Left lung (tissue), 10 donors: ENCODE measurements around the gene DNAH10. TPM values are rescaled to one million over a fixed set of nuclear protein-coding genes. Genes with fewer than 3 reads are reported as not detected.
"Not testable (repeated sequence)": the region's sequence is repeated elsewhere in the genome, so short reads cannot be mapped to it uniquely, and the experiment has no call there.

ENCODE experiments used
- ATAC-seq: fragments of 200-7000 bp; cut with Tn5 transposase; one replicate; pipeline ENCODE4 v1.9.1; 2020; ENCODE audit warnings: moderate library complexity
- DNase-seq, 4 donors: peaks; one replicate each; pipeline ENCODE4 v3.0.0-alpha.2; 2013 to 2020
- H3K27ac ChIP-seq, 2 donors: fragments of 200-600 bp; sonication (generic) in 1 of 2; one replicate each; pipeline versions ENCODE4 v1.5.0 to v1.8.0; 2020 to 2021
- H3K27me3 ChIP-seq, 2 donors: fragments of 200-600 bp; sonication (generic) in 1 of 2; one replicate each; pipeline versions ENCODE4 v1.5.0 to v1.8.0; 2020 to 2021
- H3K36me3 ChIP-seq, 2 donors: fragments of 200-600 bp; sonication (generic) in 1 of 2; one replicate each; pipeline versions ENCODE4 v1.5.0 to v1.8.0; 2020 to 2021
- H3K4me1 ChIP-seq, 2 donors: fragments of 200-600 bp; one replicate each; pipeline ENCODE4 v1.8.0; 2021
- H3K4me3 ChIP-seq, 2 donors: fragments of 200-600 bp; sonication (generic) in 1 of 2; one replicate each; pipeline versions ENCODE4 v1.5.0 to v1.8.0; 2020 to 2021; ENCODE audit warnings: mild to moderate bottlenecking in 1 of 2
- H3K9me3 ChIP-seq, 2 donors: fragments of 200-600 bp; sonication (generic) in 1 of 2; one replicate each; pipeline versions ENCODE4 v1.5.0 to v1.8.0; 2020 to 2021
- CTCF ChIP-seq, 2 donors: fragments of 200-600 bp; sonication (generic) in 1 of 2; IDR thresholded peaks; one replicate each; pipeline versions ENCODE4 v1.5.0 to v1.8.0; 2021; ENCODE audit warnings: antibody characterized with exemption in 2 of 2
- intact Hi-C, 2 donors: fragments of 100-400 bp; cut with DNase I; formaldehyde crosslinking; loops; one replicate each; pipeline versions ENCODE4 v1.11.2 to v1.14.2; 2022
- polyA plus RNA-seq, 6 donors: library from polyadenylated mRNA; unstranded; fragments of 120-200 nt; gene quantifications; one replicate each; pipeline ENCODE4 v1.2.1, GENCODE V29; 2013; ENCODE audit not compliant: insufficient read length in 6 of 6
- total RNA-seq, 2 donors: library from RNA; stranded (reverse); fragmentation: NEBNext Ultra II Directional; extraction: Animal tissue kit (Norgen Biotek cat#: 25700); gene quantifications; one replicate each; pipeline ENCODE4 v1.2.1, GENCODE V29; 2021
- donor health status: DM: no; HTN: yes; CAD: no.
- donor health status: DM: no; HTN: no; CAD: no.

Gene DNAH10
- total and polyA plus RNA-seq, 8 donors: 0.79 to 10.4 (median 6.5) TPM

- H3K27me3 ChIP-seq: no peaks in the 10 kb centered on the region
- H3K4me3 ChIP-seq: no peak overlapping the region
- no peak for DNase-seq
- TF ChIP-seq CTCF (IDR thresholded peaks at IDR 0.05): no peak
- intact Hi-C loops: no loop called here
- no peaks in the 10 kb centered on the region for H3K9me3 ChIP-seq
- H3K27ac ChIP-seq: no peak overlapping the region
- no peak for ATAC-seq
- H3K36me3 ChIP-seq: no peaks in the 10 kb centered on the region
- H3K4me1 ChIP-seq: no peaks in the 10 kb centered on the region
These were observed 147.0 kb downstream of the DNAH10 start for GRCh38 chr12:123908884-123909725.

- Histone ChIP-seq H3K27ac (no peak overlapping the region), H3K9me3 (no peaks in the 10 kb centered on the region), H3K4me3 (no peak overlapping the region), H3K36me3 (no peaks in the 10 kb centered on the region), H3K27me3 (peaks cover 0 to 8% of the 10 kb centered on the region in 2 donors), H3K4me1 (no peaks in the 10 kb centered on the region)
- ATAC-seq (no peak), DNase-seq (no peak)
- TF ChIP-seq CTCF (IDR thresholded peaks at IDR 0.05): no peak
- intact Hi-C loops: no loop called here
These were observed 148.0 kb downstream of the DNAH10 start for GRCh38 chr12:123910057-123910456.

GRCh38 chr12:123910761-123911193 is 148.7 kb downstream of the DNAH10 start:
- Histone ChIP-seq H3K27ac (no peak overlapping the region), H3K9me3 (no peaks in the 10 kb centered on the region), H3K36me3 (no peaks in the 10 kb centered on the region), H3K4me1 (no peaks in the 10 kb centered on the region), H3K4me3 (no peak overlapping the region), H3K27me3 (peaks cover 0 to 9% of the 10 kb centered on the region in 2 donors)
- intact Hi-C loops: no loop called here
- ATAC-seq (no peak), DNase-seq (no peak)
- no peak for TF ChIP-seq CTCF (IDR thresholded peaks at IDR 0.05)

- H3K36me3 ChIP-seq, DNase-seq, H3K27ac ChIP-seq, H3K4me3 ChIP-seq, ATAC-seq, H3K27me3 ChIP-seq, H3K4me1 ChIP-seq, H3K9me3 ChIP-seq, intact Hi-C loops: not testable (repeated sequence)
These were observed 149.7 kb downstream of the DNAH10 start for GRCh38 chr12:123911672-123912409.

GRCh38 chr12:123912415-123913380 is 150.6 kb downstream of the DNAH10 start:
- no peak overlapping the region for H3K27ac ChIP-seq
- intact Hi-C loops: no loop called here
- H3K36me3 ChIP-seq: no peaks in the 10 kb centered on the region
- H3K27me3 ChIP-seq: peaks cover 0 to 18% of the 10 kb centered on the region in 2 donors
- H3K4me3 ChIP-seq: no peak overlapping the region
- DNase-seq: no peak
- no peaks in the 10 kb centered on the region for H3K9me3 ChIP-seq
- no peaks in the 10 kb centered on the region for H3K4me1 ChIP-seq
- no peak for TF ChIP-seq CTCF (IDR thresholded peaks at IDR 0.05)
- no peak for ATAC-seq
